ENCODE measurements around the gene MARK3. TPM values are rescaled to one million over a fixed set of nuclear protein-coding genes. Genes with fewer than 3 reads are reported as not detected.

MARK3 gene
- total and polyA plus RNA-seq, 2 donors (not counting 1 experiment from before 2014, with no cell fraction given): 73.0 to 142 TPM

- Histone ChIP-seq H3K27me3 (replicated peaks in 1 of 4; ENCODE audit: control extremely low read depth in 1 of 4, control insufficient read depth in 3 of 4, insufficient read depth in 4 of 4, low read length in 3 of 4) (peaks cover 0 to 3% (median 2%) of the 10 kb centered on the region in 4 experiments), H3K27ac (ENCODE audit: low read length in 2 of 2) (no peak overlapping the region), H4K20me1 (ENCODE audit: control insufficient read depth, insufficient read depth, low read length, poor library complexity, severe bottlenecking) (no peaks in the 10 kb centered on the region), H3K4me3 (ENCODE audit: control extremely low read depth in 1 of 5, extremely low read depth in 1 of 5, insufficient read depth in 1 of 5, low read depth in 2 of 5, low read length in 4 of 5) (no peak overlapping the region), H3K4me2 (replicated peaks; ENCODE audit: low read depth, low read length, poor library complexity, severe bottlenecking) (no peak overlapping the region), H2AFZ (ENCODE audit: insufficient read depth, low read depth, low read length, poor library complexity, severe bottlenecking) (no peak overlapping the region), H3K4me1 (ENCODE audit: control insufficient read depth in 2 of 2, insufficient read depth in 2 of 2, low read length in 2 of 2) (no peaks in the 10 kb centered on the region), H3K9me3 (ENCODE audit: control extremely low read depth in 1 of 3, control insufficient read depth in 2 of 3, insufficient read depth in 1 of 3, low read length in 2 of 3) (peaks cover under 1 to 5% (median 1%) of the 10 kb centered on the region in 3 donors), H3K9ac (ENCODE audit: low read length) (no peak overlapping the region), H3K79me2 (ENCODE audit: control insufficient read depth, insufficient read depth, low read length) (no peaks in the 10 kb centered on the region), H3K36me3 (replicated peaks in 1 of 2; ENCODE audit: control extremely low read depth in 1 of 2, control insufficient read depth in 1 of 2, extremely low read depth in 1 of 2, insufficient read depth in 2 of 2, low read length in 1 of 2) (no peaks in the 10 kb centered on the region)
- Mint-ChIP-seq H3K27me3 (peaks cover 17% of the 10 kb centered on the region), H3K9me3 (ENCODE audit: insufficient read depth) (peaks cover 6% of the 10 kb centered on the region), H3K27ac (no peak overlapping the region), H3K4me1 (no peaks in the 10 kb centered on the region), H3K4me3 (no peak overlapping the region)
- TF ChIP-seq EZH2 (IDR thresholded peaks at IDR 0.05; ENCODE audit: borderline replicate concordance, insufficient read depth, low read depth, low read length, poor library complexity, severe bottlenecking): no peak
- TF ChIP-seq CTCF (IDR thresholded peaks at IDR 0.05): no peak
- CTCF ChIA-PET: interaction anchor here (1.3 kb wide), 1 partner anchor 13 kb away, joined by 3 read pairs; no protein-coding TSS in a partner anchor
- POLR2A ChIA-PET: no interaction called here
- DNase-seq: no peak
- 100% methylated on average over 2 of the region's 4 CpGs for WGBS (ENCODE audit: insufficient coverage)
- no peak for ATAC-seq (ENCODE audit: low read depth)
- intact Hi-C loops (cut with micrococcal nuclease): no loop called here
Measured at GRCh38 chr14:103367995-103368394, 17.2 kb upstream of the MARK3 start.

- no peak overlapping the region for H3K4me2 ChIP-seq (replicated peaks; ENCODE audit: low read depth, low read length, poor library complexity, severe bottlenecking)
- ChIA-PET POLR2A (no interaction called here), CTCF (interaction anchor here (0.7 kb wide), 1 partner anchor 20 kb away, joined by 3 read pairs; no protein-coding TSS in a partner anchor)
- no peaks in the 10 kb centered on the region for H4K20me1 ChIP-seq (ENCODE audit: control insufficient read depth, insufficient read depth, low read length, poor library complexity, severe bottlenecking)
- H3K27me3 Mint-ChIP-seq: peaks cover 15% of the 10 kb centered on the region
- ATAC-seq (ENCODE audit: low read depth): no peak
- TF ChIP-seq CTCF (IDR thresholded peaks at IDR 0.05): no peak
- TF ChIP-seq EZH2 (IDR thresholded peaks at IDR 0.05; ENCODE audit: borderline replicate concordance, insufficient read depth, low read depth, low read length, poor library complexity, severe bottlenecking): no peak
- H3K9me3 ChIP-seq (ENCODE audit: control extremely low read depth in 1 of 3, control insufficient read depth in 2 of 3, insufficient read depth in 1 of 3, low read length in 2 of 3): no peaks in the 10 kb centered on the region
- 93% methylated on average over 3 of the region's 3 CpGs for WGBS (ENCODE audit: insufficient coverage)
- H3K4me1 Mint-ChIP-seq: no peaks in the 10 kb centered on the region
- no peaks in the 10 kb centered on the region for H3K9me3 Mint-ChIP-seq (ENCODE audit: insufficient read depth)
- H3K79me2 ChIP-seq (ENCODE audit: control insufficient read depth, insufficient read depth, low read length): no peaks in the 10 kb centered on the region
- no peak overlapping the region for H3K9ac ChIP-seq (ENCODE audit: low read length)
- H3K4me3 Mint-ChIP-seq: no peak overlapping the region
- H3K27ac Mint-ChIP-seq: no peak overlapping the region
- H2AFZ ChIP-seq (ENCODE audit: insufficient read depth, low read depth, low read length, poor library complexity, severe bottlenecking): no peak overlapping the region
- no peak overlapping the region for H3K27ac ChIP-seq (ENCODE audit: low read length in 2 of 2)
- no peak overlapping the region for H3K4me3 ChIP-seq (ENCODE audit: control extremely low read depth in 1 of 5, extremely low read depth in 1 of 5, insufficient read depth in 1 of 5, low read depth in 2 of 5, low read length in 4 of 5)
- peaks cover 0 to 3% (median 0%) of the 10 kb centered on the region in 4 experiments for H3K27me3 ChIP-seq (replicated peaks in 1 of 4; ENCODE audit: control extremely low read depth in 1 of 4, control insufficient read depth in 3 of 4, insufficient read depth in 4 of 4, low read length in 3 of 4)
- H3K36me3 ChIP-seq (replicated peaks in 1 of 2; ENCODE audit: control extremely low read depth in 1 of 2, control insufficient read depth in 1 of 2, extremely low read depth in 1 of 2, insufficient read depth in 2 of 2, low read length in 1 of 2): no peaks in the 10 kb centered on the region
- no peaks in the 10 kb centered on the region for H3K4me1 ChIP-seq (ENCODE audit: control insufficient read depth in 2 of 2, insufficient read depth in 2 of 2, low read length in 2 of 2)
- DNase-seq: no peak
- intact Hi-C loops (cut with micrococcal nuclease): no loop called here
Measured at GRCh38 chr14:103370087-103370486, 15.1 kb upstream of the MARK3 start.

All from B cell (primary cell).